ENCODE measurements around the gene FTCDNL1. TPM values are rescaled to one million over a fixed set of nuclear protein-coding genes. Genes with fewer than 3 reads are reported as not detected.

The FTCDNL1 gene
- polyA plus RNA-seq, 1 of the 3 experiments (the other 2 are of a cell fraction): not detected

- Histone ChIP-seq H3K36me3 (replicated peaks in 1 of 2; ENCODE audit: control insufficient read depth in 1 of 2, insufficient read depth in 2 of 2, low read length in 1 of 2) (no peaks in the 10 kb centered on the region), H3K4me1 (ENCODE audit: control insufficient read depth in 1 of 2, insufficient read depth in 2 of 2, low read depth in 1 of 2, low read length in 1 of 2) (peaks cover 0 to under 1% of the 10 kb centered on the region in 2 experiments; a peak in 1 of 4 replicates), H3K9ac (no peak overlapping the region), H3K27ac (ENCODE audit: low read depth in 2 of 2, low read length in 1 of 2) (no peak overlapping the region), H3K4me2 (no peak overlapping the region), H3F3A (replicated peaks; ENCODE audit: insufficient read depth) (no peaks in the 10 kb centered on the region), H3K9me3 (no peaks in the 10 kb centered on the region), H3K79me2 (ENCODE audit: insufficient read depth) (no peaks in the 10 kb centered on the region), H3K4me3 (ENCODE audit: low read depth in 2 of 2, low read length in 1 of 2) (no peak overlapping the region), H2AFZ (ENCODE audit: low read depth) (no peak overlapping the region), H3K9me2 (no peaks in the 10 kb centered on the region), H3K27me3 (ENCODE audit: insufficient read depth) (peaks cover 32% of the 10 kb centered on the region; the same call in 1 of the 2 replicates), H4K20me1 (ENCODE audit: insufficient read depth) (no peaks in the 10 kb centered on the region)
- TF ChIP-seq SIN3A (IDR thresholded peaks at IDR 0.05; ENCODE audit: borderline replicate concordance, low read depth, low read length): no peak
- TF ChIP-seq TAF1 (IDR thresholded peaks at IDR 0.05; ENCODE audit: borderline replicate concordance, low read depth, low read length): no peak
- TF ChIP-seq GABPA (IDR thresholded peaks at IDR 0.05; ENCODE audit: low read depth): no peak
- TF ChIP-seq ELF1 (IDR thresholded peaks at IDR 0.05): no peak
- no peak for TF ChIP-seq FOXJ3 (CRISPR knock-in tag; IDR thresholded peaks at IDR 0.05)
- TF ChIP-seq USF1 (IDR thresholded peaks at IDR 0.05; ENCODE audit: borderline replicate concordance, low read depth): no peak
- no peak for TF ChIP-seq TEAD4 (IDR thresholded peaks at IDR 0.05; ENCODE audit: borderline replicate concordance, insufficient read depth)
- TF ChIP-seq PBX3 (IDR thresholded peaks at IDR 0.05): no peak
- no peak for TF ChIP-seq EP300 (IDR thresholded peaks at IDR 0.05; ENCODE audit: borderline replicate concordance in 1 of 2, low read depth in 1 of 2, low read length in 1 of 2)
- no peak for TF ChIP-seq ZBTB33 (IDR thresholded peaks at IDR 0.05; ENCODE audit: borderline replicate concordance, low read depth)
- TF ChIP-seq JUND (IDR thresholded peaks at IDR 0.05): no peak
- TF ChIP-seq RXRA (IDR thresholded peaks at IDR 0.05; ENCODE audit: borderline replicate concordance, low read depth): no peak
- no peak for TF ChIP-seq FOXM1 (IDR thresholded peaks at IDR 0.05; ENCODE audit: low read depth)
- POLR2A ChIA-PET: no interaction called here
- CTCF ChIA-PET: no interaction called here
- WGBS (ENCODE audit: low lambda C conversion rate): 34% methylated on average over 11 of the region's 11 CpGs
- no peak for DNase-seq
Observed at GRCh38 chr2:199744724-199745123, 106.3 kb downstream of the FTCDNL1 start.

GRCh38 chr2:199744260-199744659, 106.7 kb downstream of the FTCDNL1 start:
- H3K79me2 ChIP-seq (ENCODE audit: insufficient read depth): no peaks in the 10 kb centered on the region
- no peaks in the 10 kb centered on the region for H3K9me3 ChIP-seq
- H3K4me1 ChIP-seq (ENCODE audit: control insufficient read depth in 1 of 2, insufficient read depth in 2 of 2, low read depth in 1 of 2, low read length in 1 of 2): peaks cover 0 to 5% of the 10 kb centered on the region in 2 experiments; a peak in 1 of 4 replicates
- H3K36me3 ChIP-seq (replicated peaks in 1 of 2; ENCODE audit: control insufficient read depth in 1 of 2, insufficient read depth in 2 of 2, low read length in 1 of 2): no peaks in the 10 kb centered on the region
- H3K9me2 ChIP-seq: no peaks in the 10 kb centered on the region
- H3K4me3 ChIP-seq (ENCODE audit: low read depth in 2 of 2, low read length in 1 of 2): no peak overlapping the region
- H3K4me2 ChIP-seq: no peak overlapping the region
- no peak overlapping the region for H3K9ac ChIP-seq
- ChIA-PET CTCF (no interaction called here), POLR2A (no interaction called here)
- 9% methylated on average over 5 of the region's 5 CpGs for WGBS (ENCODE audit: low lambda C conversion rate)
- H3K27me3 ChIP-seq (ENCODE audit: insufficient read depth): peaks cover 32% of the 10 kb centered on the region; the same call in 1 of the 2 replicates
- no peaks in the 10 kb centered on the region for H3F3A ChIP-seq (replicated peaks; ENCODE audit: insufficient read depth)
- H2AFZ ChIP-seq (ENCODE audit: low read depth): no peak overlapping the region
- H3K27ac ChIP-seq (ENCODE audit: low read depth in 2 of 2, low read length in 1 of 2): no peak overlapping the region
- no peak for TF ChIP-seq TCF12 (IDR thresholded peaks at IDR 0.05)
- no peak for TF ChIP-seq SIN3A (IDR thresholded peaks at IDR 0.05; ENCODE audit: borderline replicate concordance, low read depth, low read length)
- TF ChIP-seq USF1 (IDR thresholded peaks at IDR 0.05; ENCODE audit: borderline replicate concordance, low read depth): no peak
- TF ChIP-seq RFX5 (IDR thresholded peaks at IDR 0.05; ENCODE audit: low read length): no peak
- no peak for TF ChIP-seq RAD21 (IDR thresholded peaks at IDR 0.05; ENCODE audit: low read length)
- TF ChIP-seq USF2 (IDR thresholded peaks at IDR 0.05; ENCODE audit: borderline replicate concordance, low read depth, low read length): no peak
- no peak for TF ChIP-seq FOXJ3 (CRISPR knock-in tag; IDR thresholded peaks at IDR 0.05)
- no peak for DNase-seq
- no peaks in the 10 kb centered on the region for H4K20me1 ChIP-seq (ENCODE audit: insufficient read depth)

Measured in SK-N-SH (cell line).